Activated naive CD8-positive, alpha-beta T cell treated with anti-CD3 and anti-CD28 coated beads, Interleukin-2, amount 50 U/mL, for 16 hours (primary cell): ENCODE results near the gene PLSCR3.

Source experiments
- DNase-seq: peaks from one replicate; pipeline ENCODE4 v3.0.0-alpha.2; 2020; ENCODE audit warnings: low read depth, low spot score

Gene PLSCR3

DNA sequence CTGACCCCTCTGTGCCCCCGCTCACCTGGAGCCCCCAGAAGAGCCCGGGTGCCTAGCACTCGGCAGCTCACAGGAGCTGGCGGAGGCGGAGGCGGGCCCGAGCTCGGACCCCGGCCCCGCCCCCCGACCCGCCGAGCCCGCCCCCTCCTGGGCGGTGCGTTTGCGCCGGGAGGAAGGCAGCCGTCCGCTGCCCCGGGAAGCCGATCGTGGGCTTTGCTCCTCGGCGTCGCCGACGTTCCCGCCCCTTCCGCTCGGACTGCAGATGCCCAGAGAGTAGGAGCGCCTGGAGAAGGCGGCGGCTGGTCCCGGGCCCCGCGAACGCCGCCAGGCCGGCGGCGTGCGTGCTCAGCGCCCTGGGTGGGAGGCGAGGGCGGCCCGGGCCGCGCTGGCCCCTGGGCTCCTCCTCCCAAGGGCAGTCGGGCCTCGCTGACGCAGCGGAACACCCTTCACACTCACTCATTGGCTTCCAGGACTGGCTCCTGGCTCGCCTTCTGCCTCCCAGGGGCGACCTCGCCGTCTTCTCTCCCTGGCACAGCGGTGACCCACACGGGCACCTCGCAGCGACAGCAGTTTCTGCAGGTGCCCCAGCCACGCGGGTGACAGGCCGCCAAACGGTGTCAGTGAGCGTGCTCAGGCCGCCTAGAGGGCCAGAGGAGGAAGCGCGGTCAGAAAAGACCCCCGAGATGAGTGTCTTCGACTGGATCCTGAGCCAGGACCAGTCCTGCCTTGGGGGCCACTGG lies at the start of gene PLSCR3:
TSS of gene PLSCR3 (minus strand) at position 74 of the 740 bp plus-strand sequence. CDS start 415 bp downstream, outside the sequence.
- peak; percentile 67 for DNase-seq

DNA sequence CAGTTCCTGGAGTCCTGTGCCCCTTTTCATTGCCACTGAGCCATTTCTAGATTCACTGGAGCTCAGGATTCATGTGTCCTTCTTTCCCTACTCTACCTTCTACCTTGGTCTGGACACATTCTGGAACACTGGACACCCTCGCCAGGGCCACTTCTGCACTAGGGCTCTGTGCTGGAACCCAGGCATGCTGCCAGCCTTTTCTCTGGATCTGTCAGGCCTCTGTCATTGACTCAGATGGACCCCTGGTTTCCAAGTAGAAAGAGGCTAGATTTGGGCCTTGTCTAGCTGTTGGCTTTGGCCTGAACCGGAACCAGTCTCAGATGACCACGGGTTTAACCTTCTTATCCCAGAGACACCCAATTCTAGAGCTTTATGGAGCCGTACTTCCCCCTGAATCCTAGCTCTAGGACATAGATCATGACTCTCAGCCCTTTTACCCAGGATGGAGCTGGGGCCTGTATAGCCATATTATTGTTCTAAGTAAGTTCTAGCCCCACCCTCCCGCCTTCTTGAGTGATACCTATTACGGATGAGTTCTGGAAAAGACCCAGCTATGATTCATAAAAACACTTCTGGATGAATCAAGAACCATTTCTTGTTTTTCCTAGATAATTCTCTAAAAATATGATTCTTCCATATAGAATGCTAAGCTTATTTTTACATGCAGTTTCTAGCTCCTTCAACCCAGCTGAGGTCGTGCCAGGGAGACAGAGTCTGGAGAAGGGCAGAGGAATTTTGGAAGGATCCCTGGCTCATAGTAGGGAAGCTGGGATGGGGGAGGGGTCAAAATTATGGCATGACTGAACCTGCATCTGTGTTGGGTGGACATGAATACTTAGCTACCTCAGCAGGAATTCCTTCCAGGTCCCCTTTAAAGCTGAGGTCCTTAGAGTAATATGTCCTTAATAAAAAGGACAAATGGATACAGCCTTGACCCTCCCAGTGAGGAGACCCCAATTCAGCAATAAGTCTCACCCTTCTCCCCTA lies 49.5 kb upstream of the PLSCR3 start:
- DNase-seq = no peak

DNA sequence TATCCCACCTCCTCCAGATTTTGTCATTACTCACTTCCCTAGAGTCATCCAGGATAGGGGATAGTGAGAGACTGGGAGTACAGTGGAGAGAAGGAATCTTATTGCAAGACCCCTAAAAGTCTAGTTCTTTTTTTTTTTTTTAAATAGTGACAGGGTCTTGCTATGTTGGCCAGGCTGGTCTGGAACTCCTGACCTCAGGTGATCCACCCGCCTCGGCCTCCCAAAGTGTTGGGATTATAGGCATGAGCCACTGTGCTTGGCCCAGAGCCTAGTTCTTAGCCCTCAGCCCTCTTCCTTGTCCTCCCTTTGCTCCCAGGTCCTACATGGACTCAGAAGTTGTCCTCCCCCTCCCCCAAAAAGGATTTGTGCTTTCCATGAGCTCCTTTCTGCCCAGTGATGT lies 47.8 kb upstream of the PLSCR3 start:
- no peak for DNase-seq

DNA sequence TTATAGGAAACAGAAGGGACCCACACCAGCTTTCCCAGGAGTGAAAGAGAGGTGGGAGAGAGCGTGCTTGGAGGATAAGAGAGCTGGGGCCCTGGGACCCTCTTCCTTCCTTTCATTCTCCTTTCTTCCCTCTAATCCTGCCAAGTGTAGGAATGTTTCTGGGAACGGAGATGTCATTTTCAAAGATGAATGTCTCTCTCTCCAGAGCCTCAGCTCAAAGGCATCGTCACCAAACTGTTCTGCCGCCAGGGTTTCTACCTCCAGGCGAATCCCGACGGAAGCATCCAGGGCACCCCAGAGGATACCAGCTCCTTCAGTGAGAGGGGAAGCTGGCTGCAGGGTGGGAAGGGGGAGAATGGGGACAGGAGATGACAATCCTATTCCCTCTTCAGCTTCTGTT lies 46.9 kb upstream of the PLSCR3 start:
- DNase-seq = no peak

DNA sequence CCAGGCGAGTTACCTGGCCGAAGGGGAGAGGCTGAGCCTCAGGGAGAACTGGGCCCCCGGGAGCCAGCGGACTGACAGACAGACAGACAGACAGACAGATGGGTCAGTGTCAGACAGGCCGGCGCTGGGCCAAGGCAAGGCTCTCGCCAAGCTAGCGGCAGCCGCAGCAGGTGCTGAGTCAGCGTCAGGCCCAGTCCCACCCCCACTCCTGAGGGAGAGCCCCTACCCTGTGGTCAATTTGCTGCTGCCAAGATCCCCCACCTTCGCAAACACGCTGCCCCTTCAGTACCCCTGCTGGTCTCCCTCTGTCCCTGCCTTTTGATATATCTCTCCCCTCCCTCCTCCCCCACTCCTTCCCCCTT lies 46.5 kb upstream of the PLSCR3 start:
- no peak for DNase-seq

DNA sequence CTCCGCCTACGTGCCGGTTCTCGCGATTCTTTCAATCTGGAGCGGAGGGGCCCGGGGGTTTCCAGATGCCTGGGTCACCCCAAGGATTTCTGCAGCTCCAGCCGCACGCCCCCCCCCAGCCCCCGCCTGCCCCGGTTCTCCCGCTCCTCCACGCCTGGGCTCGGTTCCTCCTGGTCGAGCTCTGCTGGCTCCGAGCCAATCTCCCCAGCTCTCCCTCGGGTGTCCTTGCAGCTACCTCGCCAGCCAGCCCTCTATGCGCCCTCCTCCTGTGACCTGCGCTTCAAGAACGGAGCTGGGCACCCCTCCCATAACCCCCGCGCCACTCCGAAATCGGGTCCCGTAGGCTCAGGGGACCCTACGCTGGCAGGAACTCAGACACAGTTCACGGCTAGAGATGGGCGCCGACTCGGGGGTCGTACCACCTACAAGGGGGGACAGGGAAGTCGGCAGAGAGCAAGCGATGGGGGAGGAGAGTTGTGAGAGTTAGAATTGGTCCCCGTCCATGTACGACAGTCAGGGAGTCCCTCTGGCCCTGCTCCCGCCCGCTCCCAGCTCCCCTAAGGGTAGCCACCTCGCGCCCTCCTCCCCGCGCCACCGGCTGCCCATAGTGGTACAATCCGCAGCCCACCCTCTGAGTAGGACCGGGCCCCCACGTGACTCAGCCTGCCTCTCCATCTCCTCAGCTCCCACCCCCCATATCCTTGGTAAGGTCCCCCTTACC lies 45.9 kb upstream of the PLSCR3 start:
- no peak for DNase-seq

DNA sequence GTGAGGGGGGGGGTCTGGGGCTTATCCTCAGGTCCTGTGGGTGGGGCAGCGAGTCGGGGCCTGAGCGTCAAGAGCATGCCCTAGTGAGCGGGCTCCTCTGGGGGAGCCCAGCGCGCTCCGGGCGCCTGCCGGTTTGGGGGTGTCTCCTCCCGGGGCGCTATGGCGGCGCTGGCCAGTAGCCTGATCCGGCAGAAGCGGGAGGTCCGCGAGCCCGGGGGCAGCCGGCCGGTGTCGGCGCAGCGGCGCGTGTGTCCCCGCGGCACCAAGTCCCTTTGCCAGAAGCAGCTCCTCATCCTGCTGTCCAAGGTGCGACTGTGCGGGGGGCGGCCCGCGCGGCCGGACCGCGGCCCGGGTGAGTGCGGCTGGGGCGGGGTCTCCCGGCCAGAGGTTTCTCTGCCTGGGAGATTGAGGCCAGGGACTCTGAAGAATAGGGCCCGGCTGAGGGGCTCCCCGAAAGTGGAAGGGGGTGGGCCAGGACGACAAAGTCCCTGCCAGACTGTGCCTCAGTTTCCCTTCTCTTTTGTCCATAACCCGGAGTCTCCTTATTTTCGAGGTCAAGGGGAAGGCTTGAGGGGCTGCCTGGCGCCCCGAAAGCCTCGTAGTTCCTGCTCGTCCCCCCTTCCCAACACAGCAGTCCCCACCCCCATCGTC lies 45.3 kb upstream of the PLSCR3 start, which contains the start of gene FGF11:
TSS of gene FGF11 (plus strand) at position 51 of the 651 bp plus-strand sequence. CDS start at position 160, 109 bp downstream.
- DNase-seq = no peak

DNA sequence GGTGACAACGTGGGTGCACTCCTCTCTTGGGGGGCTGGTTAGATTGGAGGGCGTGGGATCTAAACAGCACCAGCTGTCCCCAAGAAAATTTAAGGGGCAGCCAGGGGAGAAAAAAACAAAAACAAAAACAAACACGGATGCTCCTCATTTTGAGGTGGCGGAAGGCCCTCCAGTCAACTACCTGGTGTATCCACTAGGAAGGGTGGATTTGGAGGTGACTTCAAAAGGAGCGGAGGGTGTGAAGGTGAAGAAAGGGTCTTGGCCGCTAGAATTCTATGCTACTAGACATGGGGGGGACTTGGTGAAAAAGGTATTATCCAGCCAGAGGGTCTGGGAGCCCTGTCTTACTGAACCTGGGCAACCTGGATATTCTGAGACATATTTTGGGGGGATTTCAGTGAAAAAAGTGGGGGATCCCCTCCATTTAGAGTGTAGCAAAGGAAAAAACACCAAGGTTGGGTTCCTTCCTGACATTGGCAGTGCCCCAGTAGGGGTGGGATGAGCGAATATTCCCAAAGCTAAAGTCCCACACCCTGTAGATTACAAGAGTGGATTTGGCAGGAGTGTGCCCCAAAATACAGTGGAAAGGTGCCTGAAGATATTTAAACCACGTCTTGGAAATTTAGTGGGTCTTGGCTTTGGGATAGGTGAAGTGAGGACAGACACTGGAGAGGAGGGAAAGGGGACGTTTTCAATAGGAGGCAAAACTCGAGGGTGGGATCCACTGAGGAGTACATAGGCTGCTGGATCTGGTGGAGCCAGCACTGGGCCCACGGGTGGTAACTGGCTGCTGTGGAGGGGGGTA lies 44.5 kb upstream of the PLSCR3 start:
- DNase-seq = no peak

DNA sequence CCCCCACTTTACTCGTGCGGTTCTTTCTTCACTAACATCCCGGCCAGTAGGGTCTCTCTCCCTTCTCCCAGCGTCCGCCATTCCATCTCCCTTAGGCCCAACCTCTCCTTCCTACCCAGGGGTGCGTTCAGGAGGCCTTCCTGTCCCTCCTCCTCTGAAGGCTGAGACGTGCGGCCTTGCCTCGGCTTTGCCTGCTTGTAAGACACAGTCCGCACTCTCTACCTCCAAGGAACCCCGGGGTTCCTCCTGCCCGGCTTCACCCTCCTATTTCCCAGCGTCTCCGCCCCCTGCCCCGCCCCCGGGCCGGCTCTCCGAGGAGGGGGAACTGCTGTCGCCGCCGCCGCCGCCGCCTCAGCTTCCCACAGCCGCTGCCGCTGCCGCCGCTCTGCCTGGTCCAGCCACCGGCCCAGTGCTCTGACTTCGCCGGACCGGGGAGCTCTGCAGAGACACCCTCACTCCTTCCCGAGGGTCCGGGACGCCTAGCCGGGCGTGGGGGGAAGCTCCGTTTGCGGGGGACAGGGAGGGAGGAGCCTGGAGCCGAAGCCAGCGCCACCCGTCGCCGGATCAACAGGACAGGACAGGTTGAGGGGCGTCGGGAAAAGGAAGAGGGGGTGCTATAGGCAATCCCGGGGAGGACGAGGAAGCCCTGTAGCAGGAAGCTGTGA lies 43.8 kb upstream of the PLSCR3 start:
- peak; percentile 16 for DNase-seq

DNA sequence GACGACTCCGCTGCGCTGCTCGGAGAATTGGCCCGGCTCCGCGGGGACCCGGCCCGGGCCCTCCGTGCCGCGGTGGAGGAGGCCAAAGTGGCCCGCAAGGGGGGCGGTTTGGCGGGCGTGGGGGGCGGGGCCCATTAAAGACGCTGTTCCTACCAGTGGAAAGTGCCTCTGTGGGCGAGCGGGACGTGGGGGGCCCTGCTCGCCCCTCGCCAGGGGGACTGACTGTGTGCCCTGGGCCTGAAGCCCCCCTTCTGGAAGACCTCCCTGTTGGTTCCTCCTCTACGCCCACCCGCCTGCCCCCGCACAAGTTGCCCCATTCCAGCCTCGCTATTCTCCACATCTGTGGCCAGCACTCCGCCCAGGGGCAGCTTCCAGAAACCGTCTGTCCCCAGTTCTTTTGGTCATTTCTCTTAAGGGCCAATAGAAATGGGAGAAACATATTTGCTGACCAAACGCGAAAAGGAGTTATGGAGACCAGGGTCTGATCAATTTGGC lies 43.1 kb upstream of the PLSCR3 start:
- DNase-seq = no peak

DNA sequence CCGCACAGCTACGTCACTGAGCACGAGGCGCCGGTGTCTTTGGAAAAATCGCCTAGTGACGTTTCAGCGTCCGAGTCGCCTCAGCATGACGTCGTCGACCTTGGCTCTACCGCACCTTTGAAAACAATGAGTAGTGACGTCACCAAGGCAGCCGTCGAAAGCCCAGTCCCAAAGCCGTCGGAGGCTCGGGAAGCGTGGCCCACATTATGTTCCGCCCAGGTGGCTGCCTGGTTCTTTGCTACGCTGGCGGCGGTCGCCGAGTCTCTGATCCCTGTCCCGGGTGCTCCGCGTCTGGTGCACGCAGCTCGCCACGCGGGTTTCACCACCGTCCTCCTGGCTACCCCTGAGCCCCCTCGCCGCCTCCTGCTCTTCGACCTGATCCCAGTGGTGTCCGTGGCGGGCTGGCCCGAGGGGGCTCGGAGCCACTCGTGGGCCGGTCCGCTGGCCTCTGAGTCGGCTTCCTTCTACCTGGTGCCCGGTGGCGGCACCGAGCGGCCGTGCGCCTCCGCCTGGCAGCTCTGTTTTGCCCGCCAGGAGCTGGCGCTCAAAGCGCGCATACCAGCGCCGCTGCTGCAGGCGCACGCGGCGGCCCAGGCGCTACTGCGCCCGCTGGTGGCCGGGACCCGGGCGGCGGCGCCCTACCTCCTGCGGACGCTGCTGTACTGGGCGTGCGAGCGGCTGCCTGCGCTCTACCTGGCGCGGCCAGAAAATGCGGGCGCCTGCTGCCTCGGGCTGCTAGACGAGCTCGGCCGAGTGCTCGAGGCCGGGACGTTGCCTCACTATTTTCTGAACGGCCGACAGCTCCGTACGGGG lies 42.4 kb upstream of the PLSCR3 start:
- DNase-seq = peak; percentile 63

DNA sequence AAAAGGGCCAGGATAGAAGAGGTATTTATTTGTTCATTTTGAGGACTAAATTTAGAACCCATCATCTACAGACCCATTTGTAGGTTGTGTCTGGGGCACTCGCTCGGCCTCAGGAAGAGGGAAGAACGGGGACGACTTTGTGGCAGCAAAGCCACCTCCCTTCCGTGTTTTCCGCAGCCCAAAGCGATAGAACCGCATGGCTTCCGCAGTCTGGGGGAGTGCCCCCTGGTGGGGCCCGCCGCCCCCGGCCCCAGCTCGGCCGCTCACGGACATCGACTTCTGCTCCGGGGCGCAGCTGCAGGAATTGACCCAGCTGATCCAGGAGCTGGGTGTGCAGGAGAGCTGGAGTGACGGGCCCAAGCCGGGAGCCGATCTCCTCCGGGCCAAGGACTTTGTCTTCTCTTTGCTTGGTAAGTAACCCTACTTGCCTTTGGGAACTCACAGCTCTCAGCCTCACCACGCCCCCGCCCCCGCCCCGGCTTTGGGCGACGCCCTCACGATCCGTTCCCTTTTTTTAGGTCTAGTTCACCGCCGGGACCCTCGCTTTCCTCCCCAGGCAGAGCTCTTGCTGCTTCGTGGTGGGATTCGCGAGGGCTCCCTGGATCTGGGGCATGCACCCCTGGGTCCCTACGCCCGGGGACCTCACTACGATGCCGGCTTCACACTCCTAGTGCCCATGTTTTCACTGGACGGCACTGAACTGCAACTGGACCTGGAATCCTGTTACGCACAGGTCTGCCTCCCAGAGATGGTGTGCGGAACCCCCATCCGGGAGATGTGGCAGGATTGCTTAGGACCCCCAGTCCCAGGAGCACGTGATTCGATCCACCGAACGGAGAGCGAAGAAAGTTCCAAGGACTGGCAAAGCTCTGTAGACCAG lies 41.6 kb upstream of the PLSCR3 start:
- no peak for DNase-seq

DNA sequence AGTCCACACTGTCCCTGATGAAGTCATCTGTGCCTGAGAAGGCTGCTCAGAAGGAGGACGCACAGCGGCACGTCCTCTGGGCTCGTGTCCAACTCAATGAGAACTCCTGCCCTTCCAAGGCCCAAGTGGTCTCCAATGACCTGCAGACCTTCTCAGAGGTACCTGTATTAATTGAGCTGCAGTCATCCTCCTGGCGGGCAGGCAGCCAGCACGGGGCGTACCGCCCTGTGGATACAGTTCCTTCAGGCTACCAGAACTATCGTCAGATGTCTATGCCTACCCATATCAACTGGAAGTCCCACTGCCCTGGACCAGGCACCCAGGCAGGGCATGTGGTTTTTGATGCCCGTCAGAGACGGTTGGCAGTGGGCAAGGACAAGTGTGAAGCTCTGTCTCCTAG lies 38.0 kb upstream of the PLSCR3 start:
- DNase-seq = no peak

DNA sequence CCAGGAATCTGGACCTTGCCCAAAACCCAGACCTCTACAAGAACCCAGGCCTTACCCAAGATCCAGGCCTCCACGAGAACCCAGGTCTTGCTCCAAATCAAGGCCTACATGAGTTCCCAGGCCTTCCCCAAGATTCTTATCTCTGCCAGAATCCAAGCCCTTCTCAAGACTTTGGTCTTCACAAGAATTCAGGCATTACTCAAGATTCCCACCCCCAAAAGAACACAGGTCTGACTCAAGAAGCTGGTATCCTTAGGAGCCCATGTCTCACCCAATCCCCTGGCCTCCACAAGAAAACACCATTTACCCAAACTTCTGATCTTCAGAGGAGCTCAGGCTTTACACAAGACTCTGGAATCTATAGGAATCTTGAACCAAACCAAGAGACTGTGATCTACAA lies 36.9 kb upstream of the PLSCR3 start:
- DNase-seq = no peak

DNA sequence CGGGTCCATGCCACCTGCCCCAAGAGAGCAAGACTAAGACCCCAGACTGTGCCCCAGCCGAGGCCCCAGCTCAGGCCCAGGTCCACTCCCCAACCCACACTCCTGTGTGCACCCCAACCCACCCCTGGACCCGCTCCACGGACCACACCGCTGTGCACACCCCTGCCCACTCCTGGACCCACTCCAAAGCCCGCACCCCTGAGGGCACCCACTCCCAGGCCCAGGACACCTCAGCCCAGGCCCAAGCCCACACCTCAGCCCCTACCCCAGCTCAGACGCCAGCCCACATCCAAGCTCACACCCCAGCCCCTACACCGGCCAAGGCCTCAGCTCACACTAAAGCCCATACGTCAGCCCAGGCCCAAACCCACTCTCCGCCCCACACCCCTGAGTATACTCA lies 35.4 kb upstream of the PLSCR3 start:
- no peak for DNase-seq

DNA sequence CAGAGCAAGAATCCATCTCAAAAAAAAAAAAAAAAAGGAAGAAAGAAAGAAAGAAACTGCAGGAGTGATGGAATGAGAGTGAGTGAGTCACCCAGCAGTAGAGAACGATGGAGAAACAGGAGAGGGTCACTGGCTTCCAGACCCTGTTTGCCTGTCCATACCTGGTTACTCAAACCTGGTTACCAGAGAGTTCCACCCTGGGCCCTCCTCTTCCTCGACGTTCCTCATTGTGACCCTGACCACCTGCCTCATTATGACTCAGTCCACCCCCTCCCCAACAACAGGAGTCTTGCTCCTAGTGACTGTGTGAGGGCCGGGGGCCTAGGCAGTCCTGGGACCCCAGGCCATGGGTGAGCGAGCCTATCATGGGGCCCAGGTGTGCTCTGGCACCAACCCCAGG lies 34.2 kb upstream of the PLSCR3 start, which contains the start of gene SPEM3:
TSS of gene SPEM3 (plus strand) at position 301 of the 400 bp plus-strand sequence. CDS start at position 347, 46 bp downstream.
- DNase-seq = no peak

DNA sequence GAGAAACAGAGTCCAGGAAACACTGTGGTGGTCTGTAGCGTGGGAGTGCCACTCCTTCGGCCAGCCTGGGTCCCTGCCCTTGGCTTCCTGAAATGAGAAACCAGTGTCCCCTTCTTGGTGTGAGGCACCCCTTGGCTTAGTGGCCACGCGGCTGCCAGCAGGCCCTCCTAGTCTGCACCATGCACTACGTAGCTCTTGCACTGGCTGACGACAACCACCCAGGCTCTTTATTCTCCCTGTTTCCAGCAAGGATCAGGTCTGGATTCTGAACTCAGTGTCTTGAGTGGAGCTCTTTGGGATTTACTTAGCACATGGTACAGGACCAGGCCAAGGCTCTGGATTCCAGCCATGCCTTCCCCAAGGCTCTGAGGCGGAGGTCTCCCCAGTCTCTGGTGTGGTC lies 33.2 kb upstream of the PLSCR3 start:
- DNase-seq = no peak
